Keratinocyte (primary cell): ENCODE measurements around the gene IFI27L2. TPM values are rescaled to one million over a fixed set of nuclear protein-coding genes. Genes with fewer than 3 reads are reported as not detected.

Experiments
- DNase-seq: peaks from one replicate; pipeline ENCODE4 v3.0.0-alpha.2; 2011; ENCODE audit warnings: low read depth, missing footprints, low spot score
- FAIRE-seq: peaks from 2 replicates; lab custom pipeline; 2011; peaks lifted over from hg19 to GRCh38; lab: Jason Lieb, UNC
- H2AFZ ChIP-seq: 2 replicates; pipeline ENCODE4 v1.6.0; 2012; ENCODE audit warnings: low read length, control low read depth, inconsistent platforms; ENCODE audit not compliant: control insufficient read depth
- H3K27ac ChIP-seq: 2 replicates; pipeline ENCODE4 v1.5.1; 2011; ENCODE audit warnings: low read length; ENCODE audit not compliant: control insufficient read depth, insufficient read depth
- H3K27me3 ChIP-seq: 3 replicates; pipeline ENCODE4 v1.6.0; 2011; ENCODE audit warnings: low read length; ENCODE audit not compliant: control insufficient read depth, insufficient read depth; ENCODE audit errors: extremely low read depth
- H3K36me3 ChIP-seq, 2 experiments: 2 replicates in 1 of 2; 3 replicates in 1 of 2; pipeline ENCODE4 v1.5.1; 2011; ENCODE audit warnings: low read length in 2 of 2, mild to moderate bottlenecking in 1 of 2; ENCODE audit not compliant: control insufficient read depth in 2 of 2, insufficient read depth in 2 of 2; ENCODE audit errors: extremely low read depth in 1 of 2
- H3K4me1 ChIP-seq: 3 replicates; pipeline ENCODE4 v1.5.1; 2011; ENCODE audit warnings: low read length; ENCODE audit not compliant: control insufficient read depth, insufficient read depth; ENCODE audit errors: extremely low read depth
- H3K4me2 ChIP-seq: 3 replicates; pipeline ENCODE4 v1.6.0; 2011; ENCODE audit warnings: low read depth, low read length; ENCODE audit not compliant: control insufficient read depth, insufficient read depth; ENCODE audit errors: extremely low read depth
- H3K4me3 ChIP-seq, 3 experiments: fragments of 200-600 bp in 1 of 3; sonication (generic) in 1 of 3; 2 replicates in 2 of 3; 3 replicates in 1 of 3; pipeline ENCODE4 v1.5.1; 2011 to 2016; ENCODE audit warnings: low read length in 3 of 3, mild to moderate bottlenecking in 3 of 3, control low read depth in 2 of 3, inconsistent platforms in 1 of 3, low read depth in 1 of 3, mixed read lengths in 1 of 3, mixed run types in 1 of 3, moderate library complexity in 1 of 3; ENCODE audit not compliant: control insufficient read depth in 2 of 3, insufficient read depth in 2 of 3; ENCODE audit errors: extremely low read depth in 1 of 3
- H3K79me2 ChIP-seq: 2 replicates; pipeline ENCODE4 v1.6.0; 2012; ENCODE audit warnings: low read length; ENCODE audit not compliant: control insufficient read depth, insufficient read depth
- H3K9ac ChIP-seq: 3 replicates; pipeline ENCODE4 v1.6.0; 2011; ENCODE audit warnings: low read length; ENCODE audit not compliant: control insufficient read depth, insufficient read depth; ENCODE audit errors: extremely low read depth
- H3K9me1 ChIP-seq: 3 replicates; pipeline ENCODE4 v1.6.0; 2011; ENCODE audit warnings: low read length; ENCODE audit not compliant: control insufficient read depth, insufficient read depth; ENCODE audit errors: extremely low read depth
- H3K9me3 ChIP-seq: 2 replicates; pipeline ENCODE4 v1.5.1; 2012; ENCODE audit warnings: low read depth, low read length; ENCODE audit not compliant: control insufficient read depth
- H4K20me1 ChIP-seq: 3 replicates; pipeline ENCODE4 v1.6.0; 2011; ENCODE audit warnings: low read length; ENCODE audit not compliant: control insufficient read depth, insufficient read depth; ENCODE audit errors: extremely low read depth
- CTCF ChIP-seq, 3 experiments: IDR thresholded peaks in 1 of 3; conservative IDR thresholded peaks in 1 of 3; optimal IDR thresholded peaks in 1 of 3; 2 replicates in 2 of 3; 3 replicates in 1 of 3; pipeline versions ENCODE3 to v1.5.1; 2011; ENCODE audit warnings: low read length in 3 of 3, mild to moderate bottlenecking in 3 of 3, moderate library complexity in 2 of 3, control low read depth in 1 of 3, inconsistent platforms in 1 of 3; ENCODE audit not compliant: insufficient read depth in 2 of 3; ENCODE audit errors: extremely low read depth in 1 of 3
- EZH2 ChIP-seq: IDR thresholded peaks from one replicate; pipeline ENCODE4 v1.6.1; 2012; ENCODE audit warnings: inconsistent platforms, mild to moderate bottlenecking, low read length, moderate library complexity
- dilution Hi-C: fragments of 300-500 bp; cut with MboI; formaldehyde crosslinking; loops from one replicate; pipeline ENCODE4 v1.7.0; 2020; ENCODE audit warnings: low sequenced_read_pairs; ENCODE audit not compliant: extremely low pct_ligation_motif_present
- polyA plus RNA-seq, 5 experiments: library from polyadenylated mRNA; depleted of rRNA in 3 of 5; stranded (reverse) in 3 of 5; stranded (forward) in 1 of 5; unstranded in 1 of 5; fragments of >200 nt; gene quantifications; 1 replicate in 1 of 5; 2 replicates in 3 of 5; 3 replicates in 1 of 5; pipeline versions ENCODE4 v1.2.1 to v1.2.3, GENCODE V29; 2011 to 2012; ENCODE audit warnings: missing spikeins in 2 of 5, low read depth in 1 of 5, low replicate concordance in 1 of 5

IFI27L2 gene
- polyA plus RNA-seq, 1 donor (not counting 4 experiments of a cell fraction or from before 2014, with no cell fraction given) = 67.5 TPM

GRCh38 chr14:94162466-94162865 lies 33.1 kb upstream of the IFI27L2 start:
- Histone ChIP-seq H3K9ac (no peak overlapping the region), H3K27ac (no peak overlapping the region), H3K4me3 (no peak overlapping the region), H3K9me3 (no peaks in the 10 kb centered on the region), H2AFZ (no peak overlapping the region), H3K9me1 (no peaks in the 10 kb centered on the region), H3K4me2 (no peak overlapping the region), H3K36me3 (no peaks in the 10 kb centered on the region), H4K20me1 (no peaks in the 10 kb centered on the region), H3K79me2 (no peaks in the 10 kb centered on the region), H3K4me1 (no peaks in the 10 kb centered on the region), H3K27me3 (peaks cover 9% of the 10 kb centered on the region)
- no peak for DNase-seq
- no peak for FAIRE-seq
- dilution Hi-C loops = no loop called here
- TF ChIP-seq EZH2 (no peak), CTCF (optimal IDR thresholded peaks at IDR 0.05 in 1 of 3, IDR thresholded peaks at IDR 0.05 in 1 of 3, conservative IDR thresholded peaks at IDR 0.05 in 1 of 3; ENCODE audit: extremely low read depth in 1 of 3, insufficient read depth in 2 of 3, low read length in 3 of 3) (no peak)

GRCh38 chr14:94161981-94162380 lies 32.6 kb upstream of the IFI27L2 start:
- H2AFZ ChIP-seq = no peak overlapping the region
- FAIRE-seq (no peak), DNase-seq (no peak)
- no peaks in the 10 kb centered on the region for H3K79me2 ChIP-seq
- H3K4me3 ChIP-seq = no peak overlapping the region
- TF ChIP-seq CTCF (optimal IDR thresholded peaks at IDR 0.05 in 1 of 3, IDR thresholded peaks at IDR 0.05 in 1 of 3, conservative IDR thresholded peaks at IDR 0.05 in 1 of 3; ENCODE audit: extremely low read depth in 1 of 3, insufficient read depth in 2 of 3, low read length in 3 of 3) (no peak), EZH2 (no peak)
- dilution Hi-C loops = no loop called here
- H3K27me3 ChIP-seq = peaks cover 9% of the 10 kb centered on the region
- no peaks in the 10 kb centered on the region for H3K36me3 ChIP-seq
- no peak overlapping the region for H3K27ac ChIP-seq
- no peaks in the 10 kb centered on the region for H4K20me1 ChIP-seq
- H3K4me1 ChIP-seq = no peaks in the 10 kb centered on the region
- H3K9ac ChIP-seq = no peak overlapping the region
- H3K9me3 ChIP-seq = no peaks in the 10 kb centered on the region
- H3K9me1 ChIP-seq = no peaks in the 10 kb centered on the region
- H3K4me2 ChIP-seq = no peak overlapping the region
